HG03060 (cell line): ENCODE measurements around the gene MXI1.
"Not testable (repeated sequence)": the region's sequence is repeated elsewhere in the genome, so short reads cannot be mapped to it uniquely, and the experiment has no call there.

Experiments used
- ATAC-seq: cut with Tn5 transposase; IDR thresholded peaks from one replicate; pipeline ENCODE4 v1.9.1; 2021; ENCODE audit warnings: low read depth, moderate number of reproducible peaks; ENCODE audit not compliant: unreplicated experiment

MXI1 gene

GRCh38 chr10:110269374-110270318 is 62.2 kb downstream of the MXI1 start:
- ATAC-seq, result peak; percentile 43

- ATAC-seq, result not testable (repeated sequence)
These were observed 65.6 kb downstream of the MXI1 start for GRCh38 chr10:110272995-110273394.

GRCh38 chr10:110273474-110273873 is 66.1 kb downstream of the MXI1 start:
- ATAC-seq, result no peak

- ATAC-seq, result no peak
These were observed 66.7 kb downstream of the MXI1 start for GRCh38 chr10:110274072-110274627.

GRCh38 chr10:110274647-110275046 is 67.2 kb downstream of the MXI1 start:
- no peak for ATAC-seq

- no peak for ATAC-seq
These were observed 67.8 kb downstream of the MXI1 start for GRCh38 chr10:110275128-110275729.

GRCh38 chr10:110276603-110277002 is 69.2 kb downstream of the MXI1 start:
- ATAC-seq, result no peak

GRCh38 chr10:110277591-110277990 is 70.2 kb downstream of the MXI1 start:
- ATAC-seq, result no peak

GRCh38 chr10:110278562-110279406 is 71.4 kb downstream of the MXI1 start:
- no peak for ATAC-seq

- ATAC-seq, result no peak
These were observed 72.1 kb downstream of the MXI1 start for GRCh38 chr10:110279407-110279986.

GRCh38 chr10:110284262-110284661 is 76.9 kb downstream of the MXI1 start:
- ATAC-seq, result no peak

- ATAC-seq, result no peak
These were observed 78.1 kb downstream of the MXI1 start for GRCh38 chr10:110285501-110285900.

GRCh38 chr10:110286841-110287240 is 79.4 kb downstream of the MXI1 start:
- ATAC-seq, result no peak

GRCh38 chr10:110296966-110297365 is 89.6 kb downstream of the MXI1 start:
- no peak for ATAC-seq

GRCh38 chr10:110300486-110300986 is 93.1 kb downstream of the MXI1 start:
- ATAC-seq, result no peak

- no peak for ATAC-seq
These were observed 96.3 kb downstream of the MXI1 start for GRCh38 chr10:110303681-110304080.

GRCh38 chr10:110304394-110304779 is 97.0 kb downstream of the MXI1 start:
- no peak for ATAC-seq

- peak; percentile 89 for ATAC-seq
These were observed 97.5 kb downstream of the MXI1 start, which contains the start of gene SMNDC1 for GRCh38 chr10:110304780-110305421. TSS of gene SMNDC1 (minus strand) at chr10:110304920. CDS start at chr10:110303587, 1,333 bp downstream.

- ATAC-seq, result peak; percentile 40
These were observed 98.5 kb downstream of the MXI1 start for GRCh38 chr10:110305767-110306451.
